Epithelial cell of proximal tubule (primary cell): Measurements from ENCODE around the gene SLC22A15. TPM values are rescaled to one million over a fixed set of nuclear protein-coding genes. Genes with fewer than 3 reads are reported as not detected.

Source experiments
- DNase-seq: peaks from one replicate; pipeline ENCODE4 v3.0.0-alpha.2; 2011; ENCODE audit warnings: low read depth
- H3K4me3 ChIP-seq: 2 replicates; pipeline ENCODE4 v1.5.1; 2011; ENCODE audit warnings: low read depth, mild to moderate bottlenecking, low read length
- CTCF ChIP-seq: conservative IDR thresholded peaks from 2 replicates; pipeline ENCODE4 v1.5.1; 2012; ENCODE audit warnings: low read depth, mild to moderate bottlenecking, low read length
- total RNA-seq: library from RNA; depleted of rRNA; stranded (reverse); fragments of >200 nt; gene quantifications from 2 replicates; pipeline ENCODE4 v1.2.3, GENCODE V29; 2015

SLC22A15 gene
- total RNA-seq, 1 donor from 2014 or later, result 2.6 TPM

- TF ChIP-seq CTCF, result no peak
- DNase-seq, result no peak
- no peak overlapping the region for H3K4me3 ChIP-seq
Observed at GRCh38 chr1:116012716-116013115, 36.4 kb downstream of the SLC22A15 start.

DNA sequence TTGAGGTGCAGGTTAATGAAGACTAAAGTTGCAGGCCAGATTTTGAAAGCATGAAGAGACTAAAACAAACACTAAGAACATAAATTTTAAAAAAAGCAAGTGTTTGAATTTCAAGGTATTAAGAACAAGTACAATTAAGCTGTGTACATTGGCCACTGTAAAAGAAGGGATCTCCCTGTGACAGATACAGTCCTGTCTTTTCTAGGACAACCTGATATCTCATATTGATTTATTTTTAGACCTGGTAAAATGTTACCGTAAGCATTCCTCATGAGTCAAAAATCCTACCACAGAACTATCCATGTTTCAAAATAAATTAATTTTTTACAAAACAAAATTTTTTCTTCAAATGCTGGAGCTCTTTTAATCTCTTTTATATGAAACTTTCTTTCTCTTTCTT is 39.4 kb downstream of the SLC22A15 start:
- no peak for DNase-seq
- no peak for TF ChIP-seq CTCF
- H3K4me3 ChIP-seq, result no peak overlapping the region

- DNase-seq, result no peak
- H3K4me3 ChIP-seq, result no peak overlapping the region
- no peak for TF ChIP-seq CTCF
Observed at GRCh38 chr1:116018007-116018406, 41.7 kb downstream of the SLC22A15 start.

DNA sequence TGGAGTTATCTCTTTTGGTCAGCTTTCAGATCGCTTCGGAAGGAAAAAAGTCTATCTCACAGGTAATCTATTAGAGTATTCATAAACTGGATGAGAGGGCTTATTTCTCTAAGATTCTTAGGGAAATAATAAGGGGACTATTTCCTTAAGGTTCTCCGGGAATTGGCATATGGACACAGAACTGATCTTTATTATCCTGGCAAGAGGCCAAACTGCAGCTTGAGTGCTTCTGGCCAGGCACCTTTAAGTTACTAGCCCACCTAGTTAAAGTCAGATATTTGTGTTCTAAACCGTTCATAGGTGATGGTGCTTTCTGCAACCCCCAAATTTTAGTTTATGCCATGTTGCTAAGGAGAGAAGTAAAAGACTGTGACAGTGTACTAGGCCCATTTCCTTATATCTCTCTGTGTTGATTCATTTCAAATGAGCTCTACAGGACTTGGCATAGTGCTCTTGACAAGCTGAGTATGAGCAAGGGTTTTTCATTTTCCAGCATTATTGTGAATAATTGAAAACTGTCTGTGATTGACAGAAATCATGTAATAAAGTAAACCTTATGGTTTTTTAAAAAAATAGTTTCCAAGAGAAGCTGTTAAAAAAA is 43.4 kb downstream of the SLC22A15 start:
- no peak for TF ChIP-seq CTCF
- no peak overlapping the region for H3K4me3 ChIP-seq
- no peak for DNase-seq

- TF ChIP-seq CTCF, result peak; percentile 82
- DNase-seq, result peak; percentile 9
- H3K4me3 ChIP-seq, result no peak overlapping the region
Observed at GRCh38 chr1:116020668-116021272, 44.5 kb downstream of the SLC22A15 start.

DNA sequence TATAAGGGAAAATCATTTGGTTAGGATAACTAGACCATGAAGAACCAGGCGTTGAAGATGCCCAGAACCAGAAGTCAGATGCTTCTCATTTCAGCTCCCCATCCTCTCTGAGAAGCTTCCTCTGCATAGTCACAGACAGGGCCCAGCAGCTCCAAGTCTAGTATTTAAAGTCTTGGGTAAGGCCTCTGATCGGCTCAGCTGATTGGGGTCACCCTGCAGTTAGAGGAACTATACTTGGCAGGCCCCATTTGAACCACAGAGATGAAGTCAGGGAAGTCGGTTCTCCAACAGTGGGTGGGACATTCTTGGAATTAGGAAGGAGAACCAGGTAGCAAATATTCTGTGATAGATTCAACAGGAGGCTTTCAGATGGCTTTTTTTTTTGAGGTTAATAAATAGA is 48.3 kb downstream of the SLC22A15 start:
- TF ChIP-seq CTCF, result no peak
- DNase-seq, result no peak
- H3K4me3 ChIP-seq, result no peak overlapping the region

DNA sequence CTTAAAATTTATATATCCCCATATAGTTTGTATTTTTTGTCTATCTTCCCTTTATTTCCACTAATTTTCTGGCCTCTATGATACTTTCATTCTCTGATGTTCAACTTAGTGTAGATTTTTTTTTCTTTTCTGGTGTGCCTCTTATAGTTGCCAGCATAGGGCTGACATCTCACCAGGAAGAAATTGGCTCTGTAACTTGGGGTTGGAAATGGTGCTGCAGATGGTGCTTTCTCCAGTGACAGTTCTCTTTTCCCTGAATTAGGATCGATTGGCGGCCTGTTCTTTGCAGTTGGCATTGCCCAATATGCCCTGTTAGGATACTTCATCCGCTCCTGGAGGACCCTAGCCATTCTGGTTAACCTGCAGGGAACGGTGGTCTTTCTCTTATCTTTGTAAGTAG is 50.3 kb downstream of the SLC22A15 start:
- DNase-seq, result no peak
- H3K4me3 ChIP-seq, result no peak overlapping the region
- TF ChIP-seq CTCF, result no peak
